HEK293 (cell line): Measurements from ENCODE around the gene TEKTIP1.

Experiments
- CTCF ChIA-PET: fragments of 350-600 bp; formaldehyde crosslinking; extraction: SDS; loops from one replicate; lab custom pipeline; 2021; ENCODE audit warnings: antibody characterized with exemption; lab: Yijun Ruan, JAX
- POLR2A ChIA-PET: fragments of 300-600 bp; formaldehyde crosslinking; extraction: SDS; loops from one replicate; lab custom pipeline; 2020; ENCODE audit warnings: antibody characterized with exemption, inconsistent platforms; lab: Yijun Ruan, JAX
- H3K27ac ChIP-seq: fragments of 200-500 bp; sonication (Bioruptor generic); 2 replicates; pipeline ENCODE4 v1.5.1; 2014; ENCODE audit warnings: low read depth, low read length, control low read depth, inconsistent platforms; ENCODE audit errors: extremely low read depth
- H3K36me3 ChIP-seq, 2 experiments: fragments of 200-500 bp in 1 of 2; sonication (Bioruptor generic) in 1 of 2; 1 replicate in 1 of 2; 2 replicates in 1 of 2; pipeline ENCODE4 v1.5.1; 2014 to 2017; ENCODE audit warnings: inconsistent platforms in 2 of 2, low read length in 2 of 2; ENCODE audit not compliant: control insufficient read depth in 2 of 2, insufficient read depth in 1 of 2
- H3K4me1 ChIP-seq: fragments of 200-500 bp; sonication (Bioruptor generic); 2 replicates; pipeline ENCODE4 v1.5.1; 2014; ENCODE audit warnings: mild to moderate bottlenecking, low read length, inconsistent platforms; ENCODE audit not compliant: control insufficient read depth, insufficient read depth
- H3K4me3 ChIP-seq: 2 replicates; pipeline ENCODE4 v1.5.1; 2011; ENCODE audit warnings: low read depth, mild to moderate bottlenecking, control low read depth, low read length, moderate library complexity
- H3K9me3 ChIP-seq: fragments of 200-500 bp; sonication (Bioruptor generic); 2 replicates; pipeline ENCODE4 v1.5.1; 2014; ENCODE audit warnings: low read depth, low read length, inconsistent platforms; ENCODE audit not compliant: control insufficient read depth, insufficient read depth
- HOXC10 ChIP-seq: sonication (generic); formaldehyde crosslinking; IDR thresholded peaks from 2 replicates; pipeline ENCODE4 v1.8.1; 2023; ENCODE audit warnings: mild to moderate bottlenecking, missing genetic modification reagents
- HOXD13 ChIP-seq: sonication (generic); formaldehyde crosslinking; IDR thresholded peaks from 2 replicates; pipeline ENCODE4 v1.8.0; 2022; ENCODE audit warnings: missing genetic modification reagents, borderline replicate concordance
- KLF7 ChIP-seq: fragments of 450-650 bp; formaldehyde crosslinking; IDR thresholded peaks from 2 replicates; pipeline ENCODE4 v1.5.1; 2016; ENCODE audit warnings: missing biosample characterization, missing genetic modification characterization, borderline replicate concordance
- MEIS1 ChIP-seq: sonication (generic); formaldehyde crosslinking; IDR thresholded peaks from 2 replicates; pipeline ENCODE4 v1.8.1; 2022; ENCODE audit warnings: missing genetic modification reagents, mild to moderate bottlenecking, borderline replicate concordance
- TCF7L2 ChIP-seq: IDR thresholded peaks from 2 replicates; pipeline ENCODE4 v1.6.1; 2011; ENCODE audit warnings: low read depth, mild to moderate bottlenecking, inconsistent platforms, low read length, moderate library complexity, borderline replicate concordance
- TSHZ1 ChIP-seq: fragments of 450-650 bp; formaldehyde crosslinking; IDR thresholded peaks from 2 replicates; pipeline ENCODE4 v1.5.1; 2016; ENCODE audit warnings: missing biosample characterization, missing genetic modification characterization, borderline replicate concordance
- ZBTB17 ChIP-seq: fragments of 450-650 bp; formaldehyde crosslinking; IDR thresholded peaks from 2 replicates; pipeline ENCODE4 v1.5.1; 2016; ENCODE audit warnings: missing biosample characterization, missing genetic modification characterization
- ZNF146 ChIP-seq: fragments of 450-650 bp; formaldehyde crosslinking; IDR thresholded peaks from 2 replicates; pipeline ENCODE4 v1.5.1; 2016; ENCODE audit warnings: missing biosample characterization, missing genetic modification characterization
- ZNF19 ChIP-seq: fragments of 450-650 bp; formaldehyde crosslinking; IDR thresholded peaks from 2 replicates; pipeline ENCODE4; 2016; ENCODE audit warnings: missing biosample characterization, missing genetic modification characterization, low read depth
- ZNF202 ChIP-seq: fragments of 450-650 bp; formaldehyde crosslinking; IDR thresholded peaks from 2 replicates; pipeline ENCODE4 v1.5.1; 2016; ENCODE audit warnings: missing biosample characterization, missing genetic modification characterization, borderline replicate concordance
- ZNF404 ChIP-seq: fragments of 450-650 bp; formaldehyde crosslinking; IDR thresholded peaks from 2 replicates; pipeline ENCODE4 v1.5.1; 2017; ENCODE audit warnings: missing biosample characterization, missing genetic modification characterization
- ZNF521 ChIP-seq: fragments of 450-650 bp; formaldehyde crosslinking; IDR thresholded peaks from 2 replicates; pipeline ENCODE4 v1.5.1; 2017; ENCODE audit warnings: missing biosample characterization, mild to moderate bottlenecking, missing genetic modification characterization
- ZNF529 ChIP-seq: fragments of 450-650 bp; formaldehyde crosslinking; IDR thresholded peaks from 2 replicates; pipeline ENCODE4 v1.5.1; 2017; ENCODE audit warnings: missing genetic modification characterization, missing biosample characterization; ENCODE audit not compliant: insufficient replicate concordance
- ZNF544 ChIP-seq: fragments of 450-650 bp; formaldehyde crosslinking; IDR thresholded peaks from 2 replicates; pipeline ENCODE4 v1.5.0; 2017; ENCODE audit warnings: missing biosample characterization, missing genetic modification characterization
- ZNF610 ChIP-seq: fragments of 450-650 bp; formaldehyde crosslinking; IDR thresholded peaks from 2 replicates; pipeline ENCODE4 v1.5.1; 2016; ENCODE audit warnings: missing biosample characterization, missing genetic modification characterization, borderline replicate concordance
- ZNF645 ChIP-seq: fragments of 450-650 bp; formaldehyde crosslinking; IDR thresholded peaks from 2 replicates; pipeline ENCODE4; 2016; ENCODE audit warnings: missing biosample characterization, missing genetic modification characterization
- ZNF658 ChIP-seq: fragments of 450-650 bp; formaldehyde crosslinking; IDR thresholded peaks from 2 replicates; pipeline ENCODE4; 2016; ENCODE audit warnings: missing biosample characterization, missing genetic modification characterization
- ZNF830 ChIP-seq: fragments of 450-650 bp; IDR thresholded peaks from 2 replicates; pipeline ENCODE4 v1.5.0; 2018; ENCODE audit warnings: missing biosample characterization, missing genetic modification characterization, low read depth, mild to moderate bottlenecking, moderate library complexity
- ZSCAN5A ChIP-seq: fragments of 450-650 bp; formaldehyde crosslinking; IDR thresholded peaks from 2 replicates; pipeline ENCODE4 v1.5.1; 2016; ENCODE audit warnings: missing biosample characterization, missing genetic modification characterization
- TF ChIP-seq, protein P1 (sequence below): fragments of 450-650 bp; formaldehyde crosslinking; IDR thresholded peaks from 2 replicates; pipeline ENCODE4 v1.5.1; 2016; ENCODE audit warnings: missing biosample characterization, missing genetic modification characterization

Gene TEKTIP1

GRCh38 chr19:3589439-3589838, 50.5 kb downstream of the TEKTIP1 start:
- ChIA-PET CTCF (interaction anchor here (0.6 kb wide), 1 partner anchor 14 kb away, joined by 3 read pairs; no protein-coding TSS in a partner anchor), POLR2A (no interaction called here)
- Histone ChIP-seq H3K9me3 (no peaks in the 10 kb centered on the region), H3K27ac (no peak overlapping the region), H3K36me3 (no peaks in the 10 kb centered on the region), H3K4me1 (no peaks in the 10 kb centered on the region), H3K4me3 (no peak overlapping the region)
- no peak for TF ChIP-seq TSHZ1 (tag by site-specific recombination)
- no peak for TF ChIP-seq ZNF146 (tag by site-specific recombination)
- no peak for TF ChIP-seq ZNF544 (tag by site-specific recombination)
- no peak for TF ChIP-seq ZNF19 (tag by site-specific recombination)
- no peak for TF ChIP-seq HOXD13 (CRISPR knock-in tag)
- no peak for TF ChIP-seq ZNF658
- no peak for TF ChIP-seq ZBTB17 (tag by site-specific recombination)
- TF ChIP-seq HOXC10 (CRISPR knock-in tag) = no peak

- POLR2A ChIA-PET = no interaction called here
- no peaks in the 10 kb centered on the region for H3K9me3 ChIP-seq
- H3K27ac ChIP-seq = no peak overlapping the region
- no peaks in the 10 kb centered on the region for H3K4me1 ChIP-seq
- TF ChIP-seq, protein P1, sequence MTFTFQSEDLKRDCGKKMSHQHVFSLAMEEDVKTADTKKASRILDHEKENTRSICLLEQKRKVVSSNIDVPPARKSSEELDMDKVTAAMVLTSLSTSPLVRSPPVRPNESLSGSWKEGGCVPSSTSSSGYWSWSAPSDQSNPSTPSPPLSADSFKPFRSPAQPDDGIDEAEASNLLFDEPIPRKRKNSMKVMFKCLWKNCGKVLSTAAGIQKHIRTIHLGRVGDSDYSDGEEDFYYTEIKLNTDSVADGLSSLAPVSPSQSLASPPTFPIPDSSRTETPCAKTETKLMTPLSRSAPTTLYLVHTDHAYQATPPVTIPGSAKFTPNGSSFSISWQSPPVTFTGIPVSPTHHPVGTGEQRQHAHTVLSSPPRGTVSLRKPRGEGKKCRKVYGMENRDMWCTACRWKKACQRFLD (tag by site-specific recombination) = no peak
- TF ChIP-seq ZNF529 (tag by site-specific recombination) = no peak
- TF ChIP-seq ZNF202 (tag by site-specific recombination) = no peak
- TF ChIP-seq ZSCAN5A (tag by site-specific recombination) = no peak
- TF ChIP-seq KLF7 (tag by site-specific recombination) = no peak
- TF ChIP-seq ZNF610 (tag by site-specific recombination) = no peak
- TF ChIP-seq MEIS1 = no peak
- no peak for TF ChIP-seq ZNF544 (tag by site-specific recombination)
- no peak for TF ChIP-seq TCF7L2
- TF ChIP-seq ZNF521 (tag by site-specific recombination) = no peak
- no peak for TF ChIP-seq ZNF830 (tag by site-specific recombination)
- no peak for TF ChIP-seq ZNF645 (tag by site-specific recombination)
- TF ChIP-seq ZNF404 (tag by site-specific recombination) = no peak
- H3K4me3 ChIP-seq = no peak overlapping the region
- CTCF ChIA-PET = no interaction called here
- H3K36me3 ChIP-seq = no peaks in the 10 kb centered on the region
Measured at GRCh38 chr19:3589949-3590348, 51.0 kb downstream of the TEKTIP1 start.
